Fibroblast of villous mesenchyme (primary cell): ENCODE data around the gene GPS1. TPM values are rescaled to one million over a fixed set of nuclear protein-coding genes. Genes with fewer than 3 reads are reported as not detected.

ENCODE experiments used
- DNase-seq: peaks from one replicate; pipeline ENCODE4 v3.0.0-alpha.2; 2010; ENCODE audit warnings: low read depth
- H3K4me3 ChIP-seq: 2 replicates; pipeline ENCODE4 v1.5.1; 2011; ENCODE audit warnings: low read depth, mild to moderate bottlenecking, low read length
- total RNA-seq: library from RNA; depleted of rRNA; stranded (reverse); fragments of >200 nt; gene quantifications from 2 replicates; pipeline ENCODE4 v1.2.3, GENCODE V29; 2012
- TF ChIP-seq, protein P1 (sequence below): IDR thresholded peaks from 2 replicates; pipeline ENCODE4 v1.5.1; 2012; ENCODE audit warnings: low read depth, mild to moderate bottlenecking, low read length; ENCODE audit not compliant: insufficient read depth

The GPS1 gene
- total RNA-seq, result 104 and 109 TPM in 2 replicates

DNA sequence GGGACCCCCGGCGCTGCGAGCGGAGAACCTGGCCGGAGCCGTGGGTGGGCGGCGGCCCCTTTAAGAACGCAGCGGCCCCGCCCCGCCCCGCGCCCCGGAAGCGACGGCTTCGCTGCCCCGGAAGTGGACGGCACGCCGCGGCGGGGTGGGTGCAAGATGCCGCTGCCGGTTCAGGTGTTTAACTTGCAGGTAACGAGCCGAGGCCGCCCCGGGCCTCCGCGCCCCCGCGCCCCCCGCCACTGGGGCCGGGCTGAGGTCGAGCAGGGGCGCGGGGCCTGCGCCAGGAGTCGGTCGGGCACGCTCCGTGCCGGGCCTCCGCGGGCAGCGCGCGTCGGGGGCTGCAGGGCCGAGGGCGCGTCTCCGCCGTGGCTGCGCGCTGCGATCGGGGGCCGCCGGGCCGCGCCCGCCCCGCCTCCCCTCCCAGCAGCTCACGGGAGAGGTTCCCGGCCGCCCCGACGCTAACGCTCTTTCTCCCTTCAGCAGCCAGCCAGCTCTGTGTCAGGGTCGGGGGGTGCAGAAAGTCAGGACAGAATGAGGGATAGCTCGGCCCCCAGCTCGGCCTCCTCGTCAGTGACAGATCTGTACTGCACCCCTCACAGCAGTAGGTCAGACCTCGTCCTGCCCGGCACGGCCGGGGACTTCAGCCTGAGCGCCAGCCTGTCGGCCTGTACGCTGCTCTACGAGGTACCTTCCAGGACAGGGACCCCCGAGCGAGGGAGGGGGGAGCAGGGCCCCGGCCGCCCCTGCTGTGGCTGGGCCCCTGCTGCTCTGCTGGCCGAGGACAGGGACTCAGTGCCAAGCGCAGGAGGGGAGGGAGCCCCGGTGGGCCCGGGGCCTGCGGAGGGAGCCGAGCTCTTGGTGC, at the start of gene GPS1, which contains the start of gene RFNG:
GPS1 (plus strand) TSS at position 123 of the 862 bp plus-strand sequence; CDS start at position 157, 34 bp downstream.
RFNG (minus strand) TSS at position 36 of the 862 bp plus-strand sequence. CDS start 45 bp downstream, outside the sequence.
- peak; percentile 55 for DNase-seq
- H3K4me3 ChIP-seq, result peak within 1 kb of the TSS; percentile 68
- TF ChIP-seq, protein P1, sequence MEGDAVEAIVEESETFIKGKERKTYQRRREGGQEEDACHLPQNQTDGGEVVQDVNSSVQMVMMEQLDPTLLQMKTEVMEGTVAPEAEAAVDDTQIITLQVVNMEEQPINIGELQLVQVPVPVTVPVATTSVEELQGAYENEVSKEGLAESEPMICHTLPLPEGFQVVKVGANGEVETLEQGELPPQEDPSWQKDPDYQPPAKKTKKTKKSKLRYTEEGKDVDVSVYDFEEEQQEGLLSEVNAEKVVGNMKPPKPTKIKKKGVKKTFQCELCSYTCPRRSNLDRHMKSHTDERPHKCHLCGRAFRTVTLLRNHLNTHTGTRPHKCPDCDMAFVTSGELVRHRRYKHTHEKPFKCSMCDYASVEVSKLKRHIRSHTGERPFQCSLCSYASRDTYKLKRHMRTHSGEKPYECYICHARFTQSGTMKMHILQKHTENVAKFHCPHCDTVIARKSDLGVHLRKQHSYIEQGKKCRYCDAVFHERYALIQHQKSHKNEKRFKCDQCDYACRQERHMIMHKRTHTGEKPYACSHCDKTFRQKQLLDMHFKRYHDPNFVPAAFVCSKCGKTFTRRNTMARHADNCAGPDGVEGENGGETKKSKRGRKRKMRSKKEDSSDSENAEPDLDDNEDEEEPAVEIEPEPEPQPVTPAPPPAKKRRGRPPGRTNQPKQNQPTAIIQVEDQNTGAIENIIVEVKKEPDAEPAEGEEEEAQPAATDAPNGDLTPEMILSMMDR, result no peak

GRCh38 chr17:82003411-82004381, 48.0 kb upstream of the GPS1 start:
- TF ChIP-seq, protein P1, result no peak
- DNase-seq, result peak; percentile 95

DNA sequence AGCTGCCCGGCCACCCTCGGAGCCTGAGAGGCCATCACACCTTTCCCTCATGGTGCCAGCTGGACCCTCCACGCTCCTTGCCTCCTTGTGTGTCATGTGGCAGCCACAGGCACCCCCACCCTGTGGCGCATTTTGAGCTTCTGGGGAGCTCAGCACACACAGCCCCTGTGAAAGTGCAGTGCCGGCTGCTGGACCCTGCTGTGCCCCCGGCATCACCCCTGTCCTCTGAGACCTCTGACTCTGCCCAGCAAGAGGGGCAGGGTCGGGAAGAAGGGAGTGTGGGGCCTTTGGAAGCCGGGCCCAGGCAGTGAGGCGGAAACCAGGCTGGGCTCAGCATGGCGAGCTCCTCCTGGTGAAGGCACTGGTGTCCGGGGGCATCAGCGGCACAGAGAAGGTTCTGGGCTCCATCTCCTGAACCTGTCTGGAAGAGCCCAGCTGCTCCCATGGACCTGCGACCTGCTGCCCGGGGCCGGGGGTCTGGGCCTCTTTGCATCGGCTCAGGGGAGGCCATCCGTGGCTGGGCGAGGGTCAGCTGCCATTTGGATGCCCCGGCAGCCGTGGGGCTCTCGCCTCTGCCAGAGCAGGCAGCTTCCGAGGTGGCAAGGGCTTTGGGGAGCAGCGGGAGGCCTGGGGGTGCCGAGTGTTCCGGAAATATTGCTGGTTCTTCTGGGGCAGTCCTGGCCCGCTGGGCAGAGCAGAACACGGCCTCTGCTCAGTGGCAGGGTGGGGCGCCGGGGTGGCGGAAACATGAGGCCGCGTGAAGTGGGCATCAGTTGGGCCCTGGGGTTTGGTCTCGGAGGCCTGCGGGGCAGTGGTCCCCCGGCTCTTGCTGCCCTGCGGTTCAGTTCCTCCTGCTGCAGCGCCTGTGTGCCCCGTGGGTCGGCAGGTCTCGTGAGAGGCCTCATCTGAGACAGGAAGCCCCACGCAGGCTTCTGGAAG, 46.9 kb upstream of the GPS1 start:
- TF ChIP-seq, protein P1, result no peak
- no peak overlapping the region for H3K4me3 ChIP-seq
- no peak for DNase-seq

More at GRCh38 chr17:82003411-82004381, 48.0 kb upstream of the GPS1 start:
- H3K4me3 ChIP-seq, result no peak overlapping the region

- no peak for DNase-seq
- TF ChIP-seq, protein P1, result no peak
- H3K4me3 ChIP-seq, result no peak overlapping the region
Observed at GRCh38 chr17:82005701-82006348, 45.9 kb upstream of the GPS1 start.

- H3K4me3 ChIP-seq, result no peak overlapping the region
- DNase-seq, result peak; percentile 41
- TF ChIP-seq, protein P1, result no peak
Observed at GRCh38 chr17:82006468-82007227, 45.0 kb upstream of the GPS1 start.
